Right lobe of liver (tissue), 6 donors: ENCODE data around the gene PON2. TPM values are rescaled to one million over a fixed set of nuclear protein-coding genes. Genes with fewer than 3 reads are reported as not detected.
"Not testable (repeated sequence)": the region's sequence is repeated elsewhere in the genome, so short reads cannot be mapped to it uniquely, and the experiment has no call there.

Experiments used
- ATAC-seq, 4 donors: fragments of 200-7000 bp; cut with Tn5 transposase; one replicate each; pipeline ENCODE4 v1.9.1; 2020; ENCODE audit warnings: mild to moderate bottlenecking in 4 of 4, moderate library complexity in 4 of 4
- DNase-seq, 3 donors: peaks; one replicate each; pipeline ENCODE4 v3.0.0-alpha.2; 2020
- H3K27ac ChIP-seq, 3 donors: fragments of 200-600 bp; one replicate each; pipeline ENCODE4 v1.8.0; 2022
- H3K27me3 ChIP-seq, 2 donors: fragments of 200-600 bp; one replicate each; pipeline ENCODE4 v1.8.0; 2022
- H3K36me3 ChIP-seq, 4 donors: fragments of 200-600 bp; sonication (generic) in 1 of 4; one replicate each; pipeline versions ENCODE4 v1.5.1 to v1.8.0; 2017 to 2022; ENCODE audit warnings: control low read depth in 1 of 4
- H3K4me1 ChIP-seq, 4 donors: fragments of 200-600 bp; sonication (generic) in 1 of 4; one replicate each; pipeline versions ENCODE4 v1.5.1 to v1.8.0; 2017 to 2022; ENCODE audit warnings: control low read depth in 1 of 4
- H3K4me3 ChIP-seq, 3 donors: fragments of 200-600 bp; one replicate each; pipeline ENCODE4 v1.8.0; 2022
- H3K9me3 ChIP-seq, 4 donors: fragments of 200-600 bp; sonication (generic) in 1 of 4; one replicate each; pipeline versions ENCODE4 v1.5.1 to v1.8.0; 2017 to 2022; ENCODE audit warnings: control low read depth in 1 of 4
- CTCF ChIP-seq, 4 donors: fragments of 200-600 bp in 3 of 4; fragments of 450-650 bp in 1 of 4; IDR thresholded peaks; one replicate each; pipeline versions ENCODE4 v1.5.1 to v1.8.0; 2016 to 2022; ENCODE audit warnings: antibody characterized with exemption in 4 of 4, mild to moderate bottlenecking in 2 of 4
- POLR2A ChIP-seq: fragments of 450-650 bp; IDR thresholded peaks from one replicate; pipeline ENCODE4 v1.6.1; 2017; ENCODE audit warnings: antibody characterized with exemption, mild to moderate bottlenecking
- WGBS: methylation state at CpG from one replicate; pipeline ENCODE4 v1.1.6; 2018; ENCODE audit warnings: low coverage, low lambda C conversion rate; ENCODE audit not compliant: insufficient coverage; ENCODE audit errors: missing lambda C conversion rate; 5-methylcytosine and 5-hydroxymethylcytosine counted together
- intact Hi-C, 2 donors: fragments of 100-400 bp; cut with DNase I; formaldehyde crosslinking; loops; one replicate each; pipeline versions ENCODE4 v1.11.2 to v1.14.1; 2022
- total RNA-seq, 6 experiments: library from RNA; depleted of rRNA in 2 of 6; stranded (reverse); fragments of >200 nt in 2 of 6; fragmentation: NEBNext Ultra II Directional in 3 of 6; extraction: Animal tissue kit (Norgen Biotek cat#: 25700) in 3 of 6; gene quantifications; one replicate each; pipeline versions ENCODE4 v1.1.0 to v1.2.4, GENCODE V29; 2016 to 2023
- donor health status: DM: no; HTN: yes; CAD: no.
- donor health status: DM: no; HTN: no; CAD: no.
- donor health status: DM: no; HTN: no; CAD: no.
- donor health status: DM: no; HTN: yes; CAD: no.
- donor health status: DM: no; HTN: yes; CAD: no.

The PON2 gene
- total RNA-seq, 6 experiments from 2014 or later = 78.6 to 273 (median 127) TPM

- peak; percentile 39 to 61 (median 46) for ATAC-seq
These were observed 43.1 kb downstream of the PON2 start for GRCh38 chr7:95391761-95392160.

GRCh38 chr7:95389516-95389915, 45.3 kb downstream of the PON2 start:
- TF ChIP-seq POLR2A = no peak
- TF ChIP-seq CTCF (IDR thresholded peaks at IDR 0.05) = no peak
- Histone ChIP-seq H3K9me3 (no peaks in the 10 kb centered on the region), H3K27ac (no peak overlapping the region), H3K27me3 (no peaks in the 10 kb centered on the region), H3K4me1 (peaks cover 0 to 26% (median 0%) of the 10 kb centered on the region in 4 donors), H3K4me3 (no peak overlapping the region), H3K36me3 (peaks cover 0 to 22% (median 9%) of the 10 kb centered on the region in 4 donors)
- 88% methylated on average over 7 of the region's 7 CpGs for WGBS
- DNase-seq (no peak), ATAC-seq (no peak)
- intact Hi-C loops = no loop called here

More at GRCh38 chr7:95391761-95392160, 43.1 kb downstream of the PON2 start:
- H3K4me1 ChIP-seq = peaks cover 0 to 19% (median 0%) of the 10 kb centered on the region in 4 donors
- peaks cover 0 to 22% (median 9%) of the 10 kb centered on the region in 4 donors for H3K36me3 ChIP-seq
- intact Hi-C loops = no loop called here
- H3K4me3 ChIP-seq = no peak overlapping the region
- no peaks in the 10 kb centered on the region for H3K9me3 ChIP-seq
- peak overlapping the region in 2 of 3 donors; percentile 75 to 96 for H3K27ac ChIP-seq
- peak in 1 of 3 donors; percentile 61 for DNase-seq
- TF ChIP-seq POLR2A (no peak), CTCF (IDR thresholded peaks at IDR 0.05) (no peak)
- 14% methylated on average over 2 of the region's 2 CpGs for WGBS
- no peaks in the 10 kb centered on the region for H3K27me3 ChIP-seq

- H3K4me3 ChIP-seq, H3K27me3 ChIP-seq, intact Hi-C loops, H3K9me3 ChIP-seq, DNase-seq, H3K27ac ChIP-seq, H3K4me1 ChIP-seq, ATAC-seq: not testable (repeated sequence)
- H3K36me3 ChIP-seq = peaks cover 0 to 22% (median 2%) of the 10 kb centered on the region in 4 donors
- WGBS = 100% methylated on average over 1 of the region's 10 CpGs
These were observed 55.4 kb downstream of the PON2 start for GRCh38 chr7:95379457-95379856.

- H3K27ac ChIP-seq = no peak overlapping the region
- H3K9me3 ChIP-seq = no peaks in the 10 kb centered on the region
- no peaks in the 10 kb centered on the region for H3K4me1 ChIP-seq
- H3K36me3 ChIP-seq = peaks cover 0 to 28% (median 4%) of the 10 kb centered on the region in 4 donors
- TF ChIP-seq POLR2A (no peak), CTCF (IDR thresholded peaks at IDR 0.05) (no peak)
- DNase-seq (no peak), ATAC-seq (no peak)
- intact Hi-C loops = no loop called here
- no peaks in the 10 kb centered on the region for H3K27me3 ChIP-seq
- no peak overlapping the region for H3K4me3 ChIP-seq
- WGBS = 65% methylated on average over 4 of the region's 18 CpGs
These were observed 58.0 kb downstream of the PON2 start for GRCh38 chr7:95376632-95377400.

GRCh38 chr7:95375591-95376257, 59.1 kb downstream of the PON2 start:
- Histone ChIP-seq H3K4me3 (no peak overlapping the region), H3K4me1 (no peaks in the 10 kb centered on the region), H3K9me3 (no peaks in the 10 kb centered on the region), H3K36me3 (peaks cover 0 to 30% (median 7%) of the 10 kb centered on the region in 4 donors), H3K27ac (no peak overlapping the region), H3K27me3 (no peaks in the 10 kb centered on the region)
- ATAC-seq (no peak), DNase-seq (no peak)
- intact Hi-C loops = no loop called here
- WGBS = 88% methylated on average over 2 of the region's 2 CpGs
- TF ChIP-seq CTCF (IDR thresholded peaks at IDR 0.05) = no peak
- no peak for TF ChIP-seq POLR2A
